Ishikawa (cell line): Measurements from ENCODE around the gene ANKS4B.

Source experiments
- CEBPB ChIP-seq: IDR thresholded peaks from 2 replicates; pipeline ENCODE4 v1.6.1; 2012
- CREB1 ChIP-seq: IDR thresholded peaks from 2 replicates; pipeline ENCODE4 v1.6.1; 2012; ENCODE audit warnings: low read depth
- EGR1 ChIP-seq: IDR thresholded peaks from 2 replicates; pipeline ENCODE4 v1.6.1; 2012
- EP300 ChIP-seq: IDR thresholded peaks from 2 replicates; pipeline ENCODE4 v1.6.1; 2012; ENCODE audit warnings: borderline replicate concordance
- FOXM1 ChIP-seq: IDR thresholded peaks from 2 replicates; pipeline ENCODE4 v1.6.1; 2012; ENCODE audit warnings: low read depth, borderline replicate concordance
- MAX ChIP-seq: IDR thresholded peaks from 2 replicates; pipeline ENCODE4 v1.6.1; 2012
- NFIC ChIP-seq: IDR thresholded peaks from 2 replicates; pipeline ENCODE4 v1.6.1; 2012
- RAD21 ChIP-seq: IDR thresholded peaks from 2 replicates; pipeline ENCODE4 v1.6.1; 2012; ENCODE audit warnings: low read depth
- REST ChIP-seq: IDR thresholded peaks from 2 replicates; pipeline ENCODE4 v1.6.1; 2012; ENCODE audit warnings: low read depth, mild to moderate bottlenecking
- TAF1 ChIP-seq: IDR thresholded peaks from 2 replicates; pipeline ENCODE4 v1.6.1; 2012; ENCODE audit warnings: low read depth, mild to moderate bottlenecking
- TCF12 ChIP-seq: IDR thresholded peaks from 2 replicates; pipeline ENCODE4 v1.6.1; 2012; ENCODE audit warnings: low read depth
- TEAD4 ChIP-seq: IDR thresholded peaks from 2 replicates; pipeline ENCODE4 v1.6.1; 2012
- YY1 ChIP-seq: IDR thresholded peaks from 2 replicates; pipeline ENCODE4 v1.6.1; 2012; ENCODE audit warnings: low read depth
- ZBTB7A ChIP-seq: IDR thresholded peaks from 2 replicates; pipeline ENCODE4 v1.6.1; 2012; ENCODE audit warnings: low read depth
- TF ChIP-seq, protein P1 (sequence below): IDR thresholded peaks from 2 replicates; pipeline ENCODE4 v1.6.1; 2012

Gene ANKS4B

DNA sequence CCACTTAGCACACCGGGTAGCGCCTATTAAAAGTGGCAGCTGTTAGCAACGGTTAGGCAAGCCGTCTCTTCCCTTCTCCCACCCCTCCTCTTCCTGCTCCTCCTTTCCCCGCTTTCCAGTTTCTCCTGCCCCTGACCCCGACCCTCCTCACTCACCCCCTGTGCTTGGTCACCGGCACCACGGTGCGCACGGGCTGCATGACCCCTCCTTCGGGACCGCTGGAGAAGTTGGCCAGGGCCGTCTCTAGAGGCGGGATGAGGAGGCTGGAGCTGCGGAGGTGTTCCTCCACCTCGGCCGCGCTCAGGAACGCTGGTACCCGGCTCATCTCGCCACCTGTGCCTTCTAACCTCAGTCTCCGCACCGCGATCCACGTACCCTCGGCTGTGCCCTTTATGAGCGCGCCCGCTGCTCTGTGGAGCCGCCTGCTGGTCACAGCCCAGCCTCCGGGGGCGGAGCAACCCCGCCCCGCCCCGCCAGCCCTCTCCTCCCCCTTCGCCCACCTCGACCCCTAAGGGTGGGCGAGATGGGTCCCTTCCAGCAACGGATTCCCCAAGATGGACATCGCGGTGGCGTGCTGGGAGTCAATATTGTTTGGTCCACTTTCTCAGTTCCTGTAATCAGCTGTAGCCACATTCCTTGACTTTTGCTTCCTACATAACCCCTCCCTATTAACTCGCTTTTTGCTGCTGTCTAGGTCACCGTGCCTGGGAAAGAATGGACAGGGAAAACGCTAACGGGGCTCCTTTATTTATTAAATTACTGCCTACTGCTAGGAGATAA is 44.6 kb downstream of the ANKS4B start, which contains the start of gene CRYM:
Gene CRYM, minus strand, starts transcription at position 364 of the 780 bp plus-strand sequence. Its CDS starts 39 bp downstream, at position 325.
- TF ChIP-seq FOXM1, result no peak
- TF ChIP-seq CREB1, result no peak
- peak; percentile 98 for TF ChIP-seq ZBTB7A
- no peak for TF ChIP-seq YY1
- TF ChIP-seq TCF12, result no peak
- TF ChIP-seq NFIC, result no peak
- TF ChIP-seq EGR1, result no peak
- no peak for TF ChIP-seq CEBPB
- no peak; the same call in 1 of the 2 replicates for TF ChIP-seq RAD21

DNA sequence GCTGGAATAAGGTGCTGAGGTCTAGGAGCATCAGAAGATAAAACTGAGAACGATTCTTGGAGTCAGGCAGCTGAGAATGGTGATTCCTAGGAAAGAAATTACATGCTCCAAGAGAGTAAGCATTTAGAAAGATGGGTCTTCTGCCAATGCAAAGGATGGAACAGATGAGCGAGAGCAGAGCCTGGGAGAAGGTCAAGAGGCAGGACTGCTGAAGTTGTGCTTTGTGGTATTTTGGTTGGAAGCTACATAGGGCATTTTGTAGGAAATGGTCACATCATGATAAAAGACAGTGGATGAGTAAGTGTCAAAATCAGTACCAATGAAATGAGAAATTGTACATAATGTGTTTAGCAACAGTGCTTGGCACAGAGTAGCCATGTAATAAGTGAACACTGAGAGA is 46.0 kb downstream of the ANKS4B start:
- TF ChIP-seq RAD21, result no peak
- no peak for TF ChIP-seq YY1
- TF ChIP-seq EP300, result no peak
- no peak for TF ChIP-seq NFIC
- TF ChIP-seq MAX, result no peak
- no peak for TF ChIP-seq CEBPB
- TF ChIP-seq FOXM1, result no peak
- no peak for TF ChIP-seq REST
- TF ChIP-seq TEAD4, result no peak
- TF ChIP-seq, protein P1, sequence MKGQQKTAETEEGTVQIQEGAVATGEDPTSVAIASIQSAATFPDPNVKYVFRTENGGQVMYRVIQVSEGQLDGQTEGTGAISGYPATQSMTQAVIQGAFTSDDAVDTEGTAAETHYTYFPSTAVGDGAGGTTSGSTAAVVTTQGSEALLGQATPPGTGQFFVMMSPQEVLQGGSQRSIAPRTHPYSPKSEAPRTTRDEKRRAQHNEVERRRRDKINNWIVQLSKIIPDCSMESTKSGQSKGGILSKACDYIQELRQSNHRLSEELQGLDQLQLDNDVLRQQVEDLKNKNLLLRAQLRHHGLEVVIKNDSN, result no peak
- no peak for TF ChIP-seq CREB1
- no peak for TF ChIP-seq ZBTB7A
- TF ChIP-seq TAF1, result no peak
- TF ChIP-seq TCF12, result no peak

DNA sequence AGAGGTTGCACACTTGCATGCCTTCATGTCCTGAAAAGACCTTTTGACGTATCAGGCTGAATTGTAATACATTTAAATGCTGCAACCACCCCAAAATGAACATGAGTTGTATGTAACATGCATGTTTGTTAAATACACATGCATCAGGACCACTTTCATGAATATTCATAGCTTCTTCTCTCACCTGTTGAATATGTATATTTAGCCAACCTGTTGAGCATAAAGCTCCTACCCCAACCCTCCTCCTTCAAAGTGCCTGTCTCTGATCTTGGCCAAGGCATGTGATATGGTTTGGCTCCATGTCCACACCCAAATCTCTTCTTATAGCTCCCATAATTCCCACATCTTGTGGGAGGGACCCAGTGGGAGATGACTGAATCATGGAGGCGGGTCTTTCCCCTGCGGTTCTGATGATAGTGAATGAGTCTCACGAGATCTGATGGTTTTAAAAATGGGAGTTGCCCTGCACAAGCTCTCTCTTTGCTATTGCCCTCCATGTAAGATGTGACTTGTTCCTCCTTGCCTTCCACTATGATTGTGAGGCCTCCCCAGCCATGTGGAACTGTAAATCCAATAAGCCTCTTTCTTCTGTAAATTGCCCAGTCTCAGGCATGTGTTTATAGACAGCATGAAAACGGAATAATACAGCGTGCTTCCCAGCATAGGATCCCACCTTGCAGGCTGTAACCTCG is 48.3 kb downstream of the ANKS4B start:
- TF ChIP-seq TEAD4 (no peak), CREB1 (no peak), MAX (no peak), TAF1 (no peak), EGR1 (no peak), REST (no peak), YY1 (no peak), NFIC (no peak), RAD21 (no peak)
- TF ChIP-seq, protein P1, result no peak

DNA sequence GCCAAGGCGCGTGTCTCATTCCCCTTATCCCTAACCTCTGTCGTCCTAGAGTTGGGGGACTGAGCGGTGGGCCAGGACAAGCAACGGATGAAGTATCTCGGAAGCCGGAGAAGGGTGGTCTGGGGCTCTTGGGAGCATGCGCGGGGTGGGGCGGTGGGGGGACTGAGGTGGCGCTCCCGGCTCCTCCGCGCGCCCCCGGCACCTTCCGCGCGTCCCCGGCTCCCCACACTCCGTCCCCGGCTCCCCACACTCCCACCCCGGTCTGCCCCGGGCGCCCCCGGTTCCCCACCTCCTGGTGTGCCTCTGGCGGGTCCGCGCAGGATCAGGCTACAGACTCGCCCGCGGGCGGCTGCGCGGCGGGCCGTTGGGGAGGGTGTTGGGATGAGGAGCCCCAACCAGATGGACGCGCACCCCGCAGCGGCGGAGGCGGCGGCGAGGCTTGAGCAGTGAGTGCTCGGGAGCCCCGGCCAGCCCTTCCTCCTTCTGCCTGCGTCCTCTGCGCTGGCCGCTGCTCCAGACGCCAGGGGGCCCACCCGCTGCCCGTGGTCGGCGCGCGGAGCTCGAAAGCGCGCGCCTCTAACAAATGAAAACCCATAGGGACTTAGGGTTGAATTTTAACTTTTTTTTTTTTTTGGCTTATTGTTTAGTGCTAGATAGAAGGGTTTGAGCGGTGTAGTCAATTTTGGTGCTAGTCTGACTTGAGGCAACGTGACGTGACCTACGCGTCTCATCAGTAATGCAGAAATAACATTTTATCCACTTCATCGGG is 50.2 kb downstream of the ANKS4B start:
- TF ChIP-seq, protein P1, result no peak
- TF ChIP-seq FOXM1 (no peak), REST (no peak), ZBTB7A (no peak), TCF12 (no peak), YY1 (no peak), CEBPB (no peak), CREB1 (no peak), TEAD4 (no peak), EGR1 (no peak), EP300 (no peak), RAD21 (no peak), MAX (no peak), TAF1 (no peak), NFIC (no peak)
